HL-60 (cell line): ENCODE data around the gene DENND4A.

ENCODE experiments used
- GABPA ChIP-seq: IDR thresholded peaks from 2 replicates; pipeline ENCODE4 v1.6.1; 2012; ENCODE audit warnings: low read depth
- POLR2AphosphoS5 ChIP-seq: IDR thresholded peaks from 2 replicates; pipeline ENCODE4 v1.6.1; 2012; ENCODE audit warnings: low read depth
- REST ChIP-seq: IDR thresholded peaks from 2 replicates; pipeline ENCODE4 v1.6.1; 2012; ENCODE audit warnings: low read depth; ENCODE audit not compliant: insufficient replicate concordance
- SPI1 ChIP-seq: IDR thresholded peaks from 2 replicates; pipeline ENCODE4 v1.6.1; 2012; ENCODE audit warnings: low read depth, mild to moderate bottlenecking, borderline replicate concordance
- TF ChIP-seq, protein P1 (sequence below): IDR thresholded peaks from one replicate; pipeline ENCODE4 v1.5.1; 2011; ENCODE audit warnings: low read length, control low read depth, inconsistent platforms; ENCODE audit not compliant: insufficient read depth

DNA sequence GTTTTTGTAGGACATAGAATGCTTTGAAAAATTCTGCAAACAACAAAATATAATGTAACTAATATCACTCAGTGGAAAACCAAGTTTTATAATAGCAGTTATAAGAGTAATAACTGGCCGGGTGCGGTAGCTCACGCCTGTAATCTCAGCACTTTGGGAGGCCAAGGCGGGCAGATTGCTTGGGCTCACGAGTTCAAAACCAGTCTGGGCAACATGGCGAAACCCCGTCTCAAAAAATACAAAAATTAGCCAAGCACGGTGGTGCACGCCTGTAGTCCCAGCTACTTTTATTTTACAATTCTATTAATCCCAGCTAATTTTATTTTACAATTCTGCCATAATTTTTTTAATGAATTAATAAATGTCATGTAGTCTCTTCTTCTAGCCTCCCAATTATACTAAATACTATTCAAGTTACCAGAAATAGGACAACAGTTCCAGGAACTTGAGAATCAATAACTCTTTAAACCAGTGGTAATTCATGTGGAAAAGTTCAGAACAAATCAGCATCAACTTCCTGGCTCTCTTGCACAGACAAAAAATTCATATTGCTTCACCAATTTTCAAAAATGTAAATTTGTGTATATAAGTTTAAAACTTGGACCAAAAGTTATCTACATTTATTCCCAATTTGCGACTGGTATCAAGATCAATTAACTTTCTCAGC is 2.2 kb downstream of the DENND4A start:
- TF ChIP-seq SPI1 (no peak), POLR2AphosphoS5 (no peak), GABPA (no peak), REST (no peak)
- TF ChIP-seq, protein P1, sequence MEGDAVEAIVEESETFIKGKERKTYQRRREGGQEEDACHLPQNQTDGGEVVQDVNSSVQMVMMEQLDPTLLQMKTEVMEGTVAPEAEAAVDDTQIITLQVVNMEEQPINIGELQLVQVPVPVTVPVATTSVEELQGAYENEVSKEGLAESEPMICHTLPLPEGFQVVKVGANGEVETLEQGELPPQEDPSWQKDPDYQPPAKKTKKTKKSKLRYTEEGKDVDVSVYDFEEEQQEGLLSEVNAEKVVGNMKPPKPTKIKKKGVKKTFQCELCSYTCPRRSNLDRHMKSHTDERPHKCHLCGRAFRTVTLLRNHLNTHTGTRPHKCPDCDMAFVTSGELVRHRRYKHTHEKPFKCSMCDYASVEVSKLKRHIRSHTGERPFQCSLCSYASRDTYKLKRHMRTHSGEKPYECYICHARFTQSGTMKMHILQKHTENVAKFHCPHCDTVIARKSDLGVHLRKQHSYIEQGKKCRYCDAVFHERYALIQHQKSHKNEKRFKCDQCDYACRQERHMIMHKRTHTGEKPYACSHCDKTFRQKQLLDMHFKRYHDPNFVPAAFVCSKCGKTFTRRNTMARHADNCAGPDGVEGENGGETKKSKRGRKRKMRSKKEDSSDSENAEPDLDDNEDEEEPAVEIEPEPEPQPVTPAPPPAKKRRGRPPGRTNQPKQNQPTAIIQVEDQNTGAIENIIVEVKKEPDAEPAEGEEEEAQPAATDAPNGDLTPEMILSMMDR: no peak
